HCT116 (cell line): ENCODE measurements around the gene HOXB9.

Source experiments
- CBX3 ChIP-seq: IDR thresholded peaks from 2 replicates; pipeline ENCODE4 v1.6.1; 2012; ENCODE audit warnings: low read depth
- CTCF ChIP-seq, 3 experiments: fragments of 200-600 bp in 1 of 3; sonication (generic) in 1 of 3; IDR thresholded peaks in 2 of 3; conservative IDR thresholded peaks in 1 of 3; 2 replicates each; pipeline ENCODE4 v1.5.1; 2012 to 2017; ENCODE audit warnings: low read depth in 2 of 3, low read length in 2 of 3, antibody characterized with exemption in 1 of 3, borderline replicate concordance in 1 of 3, control low read depth in 1 of 3, mild to moderate bottlenecking in 1 of 3, mixed read lengths in 1 of 3, mixed run types in 1 of 3, moderate library complexity in 1 of 3; ENCODE audit not compliant: insufficient read depth in 1 of 3
- EGR1 ChIP-seq: IDR thresholded peaks from 2 replicates; pipeline ENCODE4 v1.6.1; 2012; ENCODE audit warnings: low read depth
- EZH2 ChIP-seq: fragments of 200-600 bp; sonication (generic); IDR thresholded peaks from 2 replicates; pipeline ENCODE4 v1.6.1; 2017; ENCODE audit warnings: antibody characterized with exemption, mixed run types
- FOSL1 ChIP-seq: IDR thresholded peaks from 2 replicates; pipeline ENCODE4 v1.6.1; 2012; ENCODE audit warnings: low read depth
- POLR2A ChIP-seq: IDR thresholded peaks from 2 replicates; pipeline ENCODE4 v1.7.0; 2011; ENCODE audit warnings: borderline replicate concordance; ENCODE audit not compliant: insufficient read depth, insufficient read length; ENCODE audit errors: extremely low read depth
- POLR2AphosphoS5 ChIP-seq: IDR thresholded peaks from 2 replicates; pipeline ENCODE4 v1.6.1; 2011; ENCODE audit warnings: mild to moderate bottlenecking, low read depth, low read length, moderate library complexity
- RAD21 ChIP-seq: IDR thresholded peaks from 2 replicates; pipeline ENCODE4 v1.6.1; 2012; ENCODE audit warnings: low read depth, mild to moderate bottlenecking
- SIN3A ChIP-seq: IDR thresholded peaks from 2 replicates; pipeline ENCODE4 v1.6.1; 2012; ENCODE audit warnings: low read depth
- SP1 ChIP-seq: IDR thresholded peaks from 2 replicates; pipeline ENCODE4 v1.6.1; 2012; ENCODE audit warnings: low read depth
- ZBTB33 ChIP-seq: IDR thresholded peaks from 2 replicates; pipeline ENCODE4 v1.6.1; 2011; ENCODE audit warnings: mild to moderate bottlenecking, low read length, moderate library complexity; ENCODE audit not compliant: insufficient replicate concordance; ENCODE audit errors: extremely low read depth

DNA sequence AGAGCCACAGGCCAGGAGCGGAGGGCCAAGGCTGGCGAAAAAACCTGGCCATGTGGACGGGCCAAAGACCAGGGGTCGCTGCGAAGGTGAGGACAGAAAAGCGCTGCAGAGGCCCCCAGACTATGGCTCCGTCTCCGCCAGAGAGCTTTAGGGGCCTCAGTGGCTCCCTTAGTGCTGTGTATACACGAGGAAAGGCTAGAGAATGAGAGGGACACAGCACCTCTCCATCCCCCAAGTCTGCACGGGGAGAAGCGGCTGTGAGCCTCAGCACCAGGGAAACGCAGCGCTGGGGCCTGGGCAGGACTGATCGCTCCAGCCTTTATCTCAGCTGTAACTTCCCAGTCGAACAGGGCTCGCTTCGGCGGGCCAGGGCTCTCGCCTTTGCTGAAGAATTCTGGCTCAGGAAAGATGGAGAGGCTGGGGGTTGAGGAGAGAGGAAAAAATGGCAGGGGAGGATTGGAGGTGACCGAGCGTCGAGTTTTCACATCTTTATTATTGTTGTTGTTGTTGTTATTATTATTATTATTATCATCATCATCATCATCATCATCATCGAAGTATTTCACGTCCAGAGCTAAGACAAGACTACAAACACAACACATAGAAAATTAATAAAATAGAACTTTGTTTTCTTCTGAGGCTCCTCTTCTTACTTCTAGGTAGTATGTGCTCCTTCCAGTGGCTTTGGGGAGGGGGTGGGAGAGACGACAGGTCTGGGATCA, 30.7 kb downstream of the HOXB9 start:
- no peak for TF ChIP-seq CTCF (IDR thresholded peaks at IDR 0.05 in 2 of 3, conservative IDR thresholded peaks at IDR 0.05 in 1 of 3; ENCODE audit: borderline replicate concordance in 1 of 3, insufficient read depth in 1 of 3, low read depth in 2 of 3, low read length in 2 of 3)
- TF ChIP-seq ZBTB33: no peak
- TF ChIP-seq SP1: no peak
- TF ChIP-seq POLR2AphosphoS5: no peak
- no peak for TF ChIP-seq FOSL1
- no peak for TF ChIP-seq EZH2
- TF ChIP-seq POLR2A: no peak
- TF ChIP-seq RAD21: no peak
- no peak for TF ChIP-seq SIN3A
- no peak for TF ChIP-seq CBX3
- TF ChIP-seq EGR1: no peak
